K562 (cell line): ENCODE measurements around the gene CACNB2. TPM values are rescaled to one million over a fixed set of nuclear protein-coding genes. Genes with fewer than 3 reads are reported as not detected.

Experiments used
- ATAC-seq: fragments of 200-7000 bp; cut with Tn5 transposase; 3 replicates; pipeline ENCODE4 v1.9.1; 2020; ENCODE audit warnings: moderate library complexity
- BruUV-seq: library from RNA; stranded (reverse); fragments of 400-500 nt; replicated peaks from 2 replicates; lab custom pipeline; 2021; lab: Mats Ljungman, UMichigan
- CTCF ChIA-PET: fragments of 300-600 bp; formaldehyde crosslinking; extraction: SDS; loops from one replicate; lab custom pipeline; 2021; ENCODE audit warnings: low intra/inter-chr PET ratio; lab: Yijun Ruan, JAX
- POLR2A ChIA-PET: fragments of 300-600, 350-650 bp; sonication (Branson Sonifier 250); formaldehyde crosslinking; extraction: SDS; loops from one replicate; lab custom pipeline; 2021; ENCODE audit warnings: antibody characterized with exemption, inconsistent platforms; lab: Yijun Ruan, JAX
- DNase-seq, 4 experiments: peaks; one replicate each; pipeline versions ENCODE4 v3.0.0 to v3.0.0-alpha.2; 2011 to 2018; ENCODE audit warnings: low spot score in 3 of 4, mixed read lengths in 3 of 4; ENCODE audit errors: extremely low read depth in 1 of 4
- FAIRE-seq: peaks from 2 replicates; lab custom pipeline; 2011; peaks lifted over from hg19 to GRCh38; lab: Jason Lieb, UNC
- H2AFZ ChIP-seq: 2 replicates; pipeline ENCODE4 v1.6.0; 2011; ENCODE audit warnings: low read depth, low read length, control low read depth, inconsistent platforms
- H3K27ac ChIP-seq: fragments of 200-600 bp; 3 replicates; pipeline ENCODE4 v1.8.0; 2011; ENCODE audit warnings: low read depth, mild to moderate bottlenecking, control low read depth, inconsistent platforms, low read length, moderate library complexity, mixed read lengths; ENCODE audit errors: extremely low read depth
- H3K27me3 ChIP-seq, 2 experiments: fragments of 300-600 bp in 1 of 2; 2 replicates in 1 of 2; 3 replicates in 1 of 2; pipeline versions ENCODE4 v1.6.0 to v1.8.0; 2011; ENCODE audit warnings: inconsistent platforms in 2 of 2, low read length in 2 of 2, mild to moderate bottlenecking in 1 of 2, mixed read lengths in 1 of 2, moderate library complexity in 1 of 2; ENCODE audit not compliant: control insufficient read depth in 2 of 2, insufficient read depth in 2 of 2
- H3K36me3 ChIP-seq: fragments of 300-600 bp; 3 replicates; pipeline ENCODE4 v1.8.0; 2011; ENCODE audit warnings: mild to moderate bottlenecking, low read length, inconsistent platforms; ENCODE audit not compliant: control insufficient read depth, insufficient read depth
- H3K4me1 ChIP-seq, 2 experiments: fragments of 200-600 bp in 1 of 2; replicated peaks in 1 of 2; 2 replicates in 1 of 2; 3 replicates in 1 of 2; pipeline versions ENCODE4 v1.5.1 to v1.8.0; 2011; ENCODE audit warnings: inconsistent platforms in 2 of 2, low read length in 2 of 2, mild to moderate bottlenecking in 1 of 2, mixed read lengths in 1 of 2, moderate library complexity in 1 of 2; ENCODE audit not compliant: control insufficient read depth in 2 of 2, insufficient read depth in 2 of 2
- H3K4me2 ChIP-seq: 2 replicates; pipeline ENCODE4 v1.6.1; 2011; ENCODE audit warnings: low read length, control low read depth, inconsistent platforms, mixed read lengths; ENCODE audit not compliant: insufficient read depth
- H3K4me3 ChIP-seq: fragments of 200-600 bp; sonication (generic), shearing (Covaris generic); 2 replicates; pipeline ENCODE4 v1.5.1; 2016; ENCODE audit warnings: control low read depth, inconsistent platforms
- H3K79me2 ChIP-seq: fragments of 200-600 bp; 3 replicates; pipeline ENCODE4 v1.8.0; 2011; ENCODE audit warnings: low read length, inconsistent platforms; ENCODE audit not compliant: control insufficient read depth, insufficient read depth
- H3K9ac ChIP-seq, 2 experiments: 2 replicates each; pipeline versions ENCODE4 v1.6.0 to v1.6.1; 2011; ENCODE audit warnings: low read depth in 2 of 2, low read length in 2 of 2, control low read depth in 1 of 2, inconsistent platforms in 1 of 2, mild to moderate bottlenecking in 1 of 2, mixed read lengths in 1 of 2; ENCODE audit not compliant: insufficient read depth in 1 of 2
- H3K9me1 ChIP-seq: one replicate; pipeline ENCODE4 v1.6.0; 2011; ENCODE audit warnings: inconsistent platforms, mild to moderate bottlenecking, low read length, moderate library complexity; ENCODE audit not compliant: control insufficient read depth, insufficient read depth
- H3K9me3 ChIP-seq: replicated peaks from 2 replicates; pipeline ENCODE4 v1.5.1; 2011; ENCODE audit warnings: low read depth, low read length, inconsistent platforms; ENCODE audit not compliant: control insufficient read depth, insufficient read depth
- H4K20me1 ChIP-seq: replicated peaks from 2 replicates; pipeline ENCODE4 v1.6.1; 2011; ENCODE audit warnings: low read length, inconsistent platforms, mixed read lengths; ENCODE audit not compliant: control insufficient read depth, insufficient read depth
- ARID1B ChIP-seq: fragments of 450-650 bp; IDR thresholded peaks from 2 replicates; pipeline ENCODE4 v1.6.1; 2016; ENCODE audit warnings: antibody characterized with exemption, mild to moderate bottlenecking, inconsistent platforms
- CBX2 ChIP-seq: fragments of 200-600 bp; sonication (generic); IDR thresholded peaks from one replicate; pipeline ENCODE4 v1.6.1; 2012; ENCODE audit warnings: mild to moderate bottlenecking, low read length, inconsistent platforms; ENCODE audit not compliant: insufficient read depth, poor library complexity, severe bottlenecking
- CREM ChIP-seq: IDR thresholded peaks from 2 replicates; pipeline ENCODE4 v1.6.1; 2014; ENCODE audit warnings: antibody characterized with exemption, low read depth
- HDGF ChIP-seq: fragments of 450-650 bp; IDR thresholded peaks from 2 replicates; pipeline ENCODE4 v1.6.1; 2016
- HLTF ChIP-seq: fragments of 450-650 bp; IDR thresholded peaks from 2 replicates; pipeline ENCODE4 v1.6.1; 2016
- MBD1 ChIP-seq: fragments of 250-450 bp; sonication (Bioruptor Pico); IDR thresholded peaks from 2 replicates; pipeline ENCODE4 v1.8.0; 2022; ENCODE audit warnings: inconsistent platforms
- MXI1 ChIP-seq: IDR thresholded peaks from 2 replicates; pipeline ENCODE4 v1.6.1; 2011; ENCODE audit warnings: low read depth, mild to moderate bottlenecking, improper control_type of control experiment, low read length
- RBM22 ChIP-seq: fragments of 200-400 bp; formaldehyde crosslinking; IDR thresholded peaks from 2 replicates; pipeline ENCODE4 v1.6.1; 2018; ENCODE audit warnings: low read length, low read depth; ENCODE audit not compliant: poor library complexity, severe bottlenecking
- SMARCE1 ChIP-seq: fragments of 450-650 bp; IDR thresholded peaks from 2 replicates; pipeline ENCODE4 v1.7.1; 2016; ENCODE audit warnings: mild to moderate bottlenecking
- TARDBP ChIP-seq: fragments of 450-650 bp; IDR thresholded peaks from 2 replicates; pipeline ENCODE4 v1.6.1; 2016
- TCF3 ChIP-seq: sonication (generic); formaldehyde crosslinking; IDR thresholded peaks from 2 replicates; pipeline ENCODE4 v1.4.0; 2020; ENCODE audit warnings: mild to moderate bottlenecking, missing genetic modification reagents
- THRAP3 ChIP-seq: fragments of 450-650 bp; IDR thresholded peaks from 2 replicates; pipeline ENCODE4 v1.6.1; 2016; ENCODE audit warnings: mild to moderate bottlenecking, inconsistent platforms, borderline replicate concordance
- U2AF2 ChIP-seq: fragments of 200-400 bp; formaldehyde crosslinking; optimal IDR thresholded peaks from 2 replicates; pipeline ENCODE3; 2017; ENCODE audit warnings: low read depth, mild to moderate bottlenecking, low read length
- ZNF212 ChIP-seq: fragments of 450-650 bp; formaldehyde crosslinking; IDR thresholded peaks from 2 replicates; pipeline ENCODE4 v1.4.0; 2020; ENCODE audit warnings: mild to moderate bottlenecking
- ZNF740 ChIP-seq, 3 experiments: fragments of 200-800 bp in 1 of 3; sonication (Bioruptor generic) in 1 of 3; sonication (generic) in 1 of 3; formaldehyde crosslinking in 1 of 3; IDR thresholded peaks; 2 replicates each; pipeline versions ENCODE4 v1.6.1 to v1.8.0; 2016 to 2022; ENCODE audit warnings: mild to moderate bottlenecking in 2 of 3, missing compliant biosample characterization in 2 of 3, missing genetic modification characterization in 2 of 3, missing genetic modification reagents in 1 of 3
- WGBS: fragments of 100-300 bp; shearing (Covaris generic); methylation state at CpG from one replicate; pipeline ENCODE4 v1.1.6; 2016; ENCODE audit warnings: low coverage, mixed read lengths; ENCODE audit not compliant: insufficient coverage; ENCODE audit errors: missing lambda C conversion rate; 5-methylcytosine and 5-hydroxymethylcytosine counted together
- in situ Hi-C: fragments of 300-500 bp; cut with MboI; formaldehyde crosslinking; loops from 4 replicates; pipeline ENCODE4 v1.15.0; 2018; ENCODE audit warnings: inconsistent platforms, mixed read lengths
- intact Hi-C: fragments of 100-400 bp; cut with micrococcal nuclease; formaldehyde crosslinking; loops from 2 replicates; pipeline ENCODE4 v1.14.2; 2022
- polyA plus RNA-seq, 8 experiments: library from polyadenylated mRNA; depleted of rRNA in 4 of 8; stranded (reverse) in 5 of 8; unstranded in 3 of 8; fragments of >200 nt; fragmentation: Nextera tagmentation in 2 of 8; fragmentation: Illumina TruSeq in 1 of 8; extraction: Ambion mirVana in 2 of 8; extraction: Trizol in 1 of 8; gene quantifications; 2 replicates each; pipeline versions ENCODE4 v1.2.1 to v1.2.3, GENCODE V29; 2011 to 2014; ENCODE audit warnings: inconsistent platforms in 1 of 8, missing spikeins in 1 of 8
- total RNA-seq, 7 experiments: library from RNA; depleted of rRNA in 6 of 7; stranded (reverse); fragments of >200 nt in 6 of 7; fragmentation: Illumina TruSeq in 2 of 7; extraction: Trizol in 2 of 7; gene quantifications; 2 replicates each; pipeline versions ENCODE4 v1.2.1 to v1.2.3, GENCODE V29; 2011 to 2021; ENCODE audit warnings: low replicate concordance in 1 of 7

Gene CACNB2
- total and polyA plus RNA-seq, 9 of the 15 experiments (the other 6 are each of a cell fraction or from before 2014, with no cell fraction given): 1.8 to 2.2 TPM; not detected in 7

- Histone ChIP-seq H3K27me3 (peaks cover 9 to 15% of the 10 kb centered on the region in 2 experiments; a peak in 3 of 5 replicates), H3K4me2 (no peak overlapping the region), H3K36me3 (no peaks in the 10 kb centered on the region), H4K20me1 (no peaks in the 10 kb centered on the region), H3K9me3 (no peaks in the 10 kb centered on the region), H3K9ac (no peak overlapping the region), H3K79me2 (no peaks in the 10 kb centered on the region), H3K27ac (no peak overlapping the region), H3K4me3 (no peak overlapping the region), H3K9me1 (no peaks in the 10 kb centered on the region), H3K4me1 (no peaks in the 10 kb centered on the region), H2AFZ (no peak overlapping the region)
- ChIA-PET POLR2A (interaction anchor here (2.5 kb wide), 1 partner anchor 12 kb away, joined by 9 read pairs; no protein-coding TSS in a partner anchor), CTCF (no interaction called here)
- WGBS: 0% methylated on average over 7 of the region's 8 CpGs
- intact Hi-C loops: no loop called here
- in situ Hi-C loops: no loop called here
- TF ChIP-seq RBM22: no peak
- peak; percentile 76 for TF ChIP-seq CBX2
- FAIRE-seq (no peak), ATAC-seq (no peak), DNase-seq (no peak)
- BruUV-seq: no TSS peak
Measured at GRCh38 chr10:18497806-18498369, 357.7 kb downstream of the CACNB2 start.

- Histone ChIP-seq H3K9ac (no peak overlapping the region), H3K9me3 (no peaks in the 10 kb centered on the region), H3K4me2 (no peak overlapping the region), H4K20me1 (no peaks in the 10 kb centered on the region), H3K27me3 (peaks cover 9 to 11% of the 10 kb centered on the region in 2 experiments; a peak in 3 of 5 replicates), H3K4me3 (no peak overlapping the region), H3K79me2 (no peaks in the 10 kb centered on the region), H3K4me1 (no peaks in the 10 kb centered on the region), H3K36me3 (no peaks in the 10 kb centered on the region), H3K9me1 (no peaks in the 10 kb centered on the region), H3K27ac (no peak overlapping the region), H2AFZ (no peak overlapping the region)
- POLR2A ChIA-PET: no interaction called here
- BruUV-seq: no TSS peak
- intact Hi-C loops (no loop called here), in situ Hi-C loops (no loop called here)
- CTCF ChIA-PET: no interaction called here
- no peak for ATAC-seq
- no peak for FAIRE-seq
- no peak for DNase-seq
- WGBS: 2% methylated on average over 4 of the region's 4 CpGs
- TF ChIP-seq THRAP3 (no peak), ZNF212 (CRISPR knock-in tag) (no peak), U2AF2 (no peak), ARID1B (no peak), SMARCE1 (no peak), TCF3 (no peak), CBX2 (no peak), HLTF (no peak), MBD1 (CRISPR knock-in tag) (no peak), CREM (no peak), HDGF (no peak), ZNF740 (CRISPR knock-in tag; IDR thresholded peaks at IDR 0.05) (no peak), ZNF740 (tag; IDR thresholded peaks at IDR 0.05) (no peak), MXI1 (no peak), TARDBP (no peak)
Measured at GRCh38 chr10:18498998-18499397, 358.8 kb downstream of the CACNB2 start.
